ENCODE measurements around the gene STAT5B.

DNA sequence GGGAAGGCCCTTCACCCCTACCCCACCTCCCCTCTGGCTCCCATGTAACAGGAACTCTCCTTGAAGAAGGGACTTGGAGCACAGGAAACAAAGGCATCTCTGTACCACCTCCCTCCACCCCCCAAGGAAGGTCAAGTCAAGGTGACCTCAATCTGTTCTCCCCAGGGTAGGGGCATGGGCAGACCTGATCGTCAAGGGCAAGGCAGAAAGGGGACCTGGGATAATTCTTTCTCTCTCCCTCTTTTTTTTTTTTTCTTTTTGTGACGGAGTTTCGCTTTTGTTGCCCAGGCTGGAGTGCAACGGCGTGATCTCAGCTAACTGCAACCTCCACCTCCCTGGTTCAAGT, 7.8 kb upstream of the STAT5B start:
- no peak for TF ChIP-seq ESRRG (CRISPR knock-in tag; IDR thresholded peaks at IDR 0.05)
- TF ChIP-seq CSRNP3 (CRISPR knock-in tag; IDR thresholded peaks at IDR 0.05): no peak
- no peak for TF ChIP-seq ZNF565 (CRISPR knock-in tag; conservative IDR thresholded peaks at IDR 0.05; ENCODE audit: low read depth)
- TF ChIP-seq BACH2 (CRISPR knock-in tag; IDR thresholded peaks at IDR 0.05; ENCODE audit: borderline replicate concordance): no peak
- TF ChIP-seq TCF4 (CRISPR knock-in tag; IDR thresholded peaks at IDR 0.05; ENCODE audit: borderline replicate concordance): no peak

Measured in SK-N-SH treated with all-trans-retinoic acid at 6 μM for 48 hours (cell line).